M059J (cell line): Measurements from ENCODE around the gene CDK3. TPM values are rescaled to one million over a fixed set of nuclear protein-coding genes. Genes with fewer than 3 reads are reported as not detected.

Experiments used
- DNase-seq: peaks from one replicate; pipeline ENCODE4 v3.0.0-alpha.2; 2012; ENCODE audit warnings: low read depth
- total RNA-seq: library from RNA; depleted of rRNA; stranded (reverse); fragments of >200 nt; shearing (Covaris generic); gene quantifications from 2 replicates; pipeline ENCODE4 v1.2.3, GENCODE V29; 2014

Gene CDK3
- total RNA-seq, 1 experiment from 2014 or later: 1.6 TPM

GRCh38 chr17:76014100-76014924, 13.7 kb downstream of the CDK3 start:
- DNase-seq: peak; percentile 61

- peak; percentile 31 for DNase-seq
Observed at GRCh38 chr17:76014925-76015261, 14.2 kb downstream of the CDK3 start.

DNA sequence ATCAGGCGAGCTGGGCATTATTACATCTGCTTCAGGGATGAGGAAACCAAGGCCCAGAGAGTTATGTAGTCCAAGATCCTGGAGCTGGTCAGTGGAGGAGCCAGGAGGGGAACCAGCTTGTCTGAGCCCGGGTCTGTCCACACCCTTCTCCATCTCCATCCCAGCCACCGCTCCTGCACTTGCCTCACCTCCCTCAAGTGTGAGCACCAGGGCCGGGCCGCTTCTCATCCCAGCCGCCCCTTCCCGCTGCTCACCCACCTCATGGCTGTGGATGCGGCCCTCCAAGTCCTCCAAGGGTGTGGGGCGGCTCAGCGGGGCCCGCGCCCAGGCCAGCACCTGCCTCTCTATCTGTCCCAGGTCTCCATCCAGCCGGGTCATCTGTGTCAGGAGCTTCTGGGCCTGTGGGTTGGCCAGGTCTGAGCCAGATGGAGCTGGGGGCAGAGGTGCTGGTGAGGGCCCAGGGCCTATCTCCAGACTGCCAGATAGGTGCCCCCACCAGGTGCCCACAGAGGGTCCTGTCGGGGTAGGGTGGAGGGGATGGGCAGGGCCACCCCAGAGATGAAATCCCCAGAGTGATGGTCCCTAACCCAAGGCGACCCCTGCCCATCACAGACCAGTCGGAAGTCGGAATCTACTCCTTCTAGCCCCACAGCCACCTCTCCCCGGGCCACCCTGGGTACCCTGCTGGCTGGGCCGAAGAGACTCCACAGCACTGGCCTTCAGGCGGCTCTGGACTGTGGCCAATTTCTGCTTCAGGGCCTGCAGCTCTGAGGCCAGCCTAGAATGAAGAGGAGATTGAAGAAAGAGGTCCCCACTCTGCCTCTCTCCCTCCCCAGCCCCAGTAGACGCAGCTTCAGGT, 17.1 kb downstream of the CDK3 start:
- no peak for DNase-seq

GRCh38 chr17:76018340-76018680, 17.7 kb downstream of the CDK3 start:
- no peak for DNase-seq

DNA sequence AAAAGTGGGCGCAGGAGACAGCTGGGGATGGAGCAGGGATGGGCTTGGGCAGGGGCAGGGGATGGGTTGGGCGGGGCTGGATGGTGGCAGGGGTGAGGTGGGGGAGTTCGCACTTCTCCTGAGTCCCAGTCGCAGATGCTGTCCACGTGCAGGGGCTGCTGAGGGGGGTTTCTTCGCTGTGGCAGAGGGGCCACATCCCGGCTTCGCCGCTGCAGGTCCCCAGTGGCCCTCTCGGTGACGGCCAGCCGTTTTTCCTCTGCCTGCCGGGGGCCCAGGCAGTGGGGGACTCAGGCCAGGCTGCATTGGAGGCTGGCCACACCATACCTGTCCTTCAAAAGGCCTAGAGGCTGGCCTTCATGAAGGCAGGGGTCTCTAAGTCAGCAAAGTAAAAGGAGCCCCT, 18.1 kb downstream of the CDK3 start:
- no peak for DNase-seq

- no peak for DNase-seq
Observed at GRCh38 chr17:76019833-76020467, 19.3 kb downstream of the CDK3 start.

DNA sequence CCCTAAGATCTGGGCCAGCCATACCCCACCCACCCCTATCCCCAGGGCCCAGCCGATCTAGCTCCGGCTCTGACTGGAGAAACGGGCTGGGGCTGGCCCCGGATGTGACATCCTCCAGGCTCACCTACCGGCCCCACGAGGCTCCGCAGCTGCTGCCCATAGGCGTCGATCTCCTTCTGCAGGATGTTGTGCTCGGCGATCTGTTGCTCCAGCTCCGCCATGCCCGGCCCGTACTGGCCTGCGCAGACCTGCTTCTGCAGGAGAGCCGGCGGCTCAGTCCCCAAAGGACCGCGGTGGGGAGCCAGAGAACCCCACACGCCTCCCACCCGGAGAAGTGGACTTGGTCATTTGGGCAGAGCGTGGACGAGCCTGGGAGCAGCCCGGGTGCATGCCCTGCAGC, 21.6 kb downstream of the CDK3 start:
- no peak for DNase-seq

DNA sequence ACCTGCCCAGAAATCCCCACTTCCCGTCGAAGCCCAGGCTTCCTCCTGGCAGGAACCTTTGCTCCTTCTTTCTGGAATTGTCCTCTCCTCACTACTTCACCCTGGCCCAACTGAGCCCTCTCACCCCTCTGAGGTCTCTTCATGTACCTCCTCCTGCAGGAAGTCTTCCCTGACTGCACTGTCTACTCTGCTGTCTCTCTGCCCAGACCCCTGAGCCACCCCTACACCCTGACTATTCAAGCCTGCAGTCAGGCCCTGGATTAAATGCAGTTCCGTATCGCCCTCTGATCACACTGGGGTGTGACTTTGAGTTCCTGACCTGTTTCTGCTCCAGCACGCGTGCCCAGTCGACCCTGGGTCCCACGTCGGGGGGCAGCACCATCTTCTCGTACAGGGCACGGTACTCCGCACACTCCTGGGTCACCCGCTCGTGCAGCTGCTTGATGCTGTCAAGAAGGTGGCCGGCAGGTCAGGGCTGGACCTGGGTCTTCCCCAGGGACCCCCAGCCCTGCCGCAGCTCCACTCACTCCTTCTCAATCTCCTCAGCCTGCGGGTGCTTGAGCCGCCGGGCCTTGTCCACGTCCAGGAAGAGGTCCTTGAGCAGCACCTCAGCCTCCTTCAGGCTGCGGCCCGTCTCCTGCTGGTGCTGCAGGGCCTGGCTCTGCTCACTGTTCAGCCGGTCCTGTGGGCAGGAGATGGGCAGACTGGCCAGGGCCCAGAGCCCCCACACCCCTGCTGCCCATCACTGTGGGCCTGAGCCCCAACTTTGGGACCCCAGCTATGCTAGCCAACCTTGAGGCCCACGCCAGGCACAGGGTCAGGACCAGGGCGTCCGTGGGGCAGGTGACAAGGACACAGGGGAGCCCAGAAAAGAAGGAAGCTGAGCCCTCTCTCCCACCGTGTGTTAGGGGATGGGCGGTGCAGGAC, 22.6 kb downstream of the CDK3 start:
- no peak for DNase-seq

DNA sequence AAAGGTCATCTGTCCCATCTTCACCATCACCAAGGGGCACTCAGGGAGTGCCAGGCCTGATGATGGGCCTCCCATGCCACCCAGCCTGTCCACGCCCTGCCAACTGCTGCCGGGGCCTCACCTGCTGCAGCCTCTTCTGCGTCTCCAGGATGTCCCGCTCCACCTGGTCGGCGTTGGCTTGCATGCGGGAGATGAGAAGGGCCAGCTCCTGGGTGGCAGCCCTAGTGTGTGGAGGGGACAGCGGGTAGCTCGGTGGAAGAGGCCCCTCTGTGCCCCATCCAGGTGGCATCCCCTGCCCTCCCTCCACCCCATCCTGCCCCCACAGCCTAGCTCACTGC, 23.2 kb downstream of the CDK3 start:
- DNase-seq: no peak

DNA sequence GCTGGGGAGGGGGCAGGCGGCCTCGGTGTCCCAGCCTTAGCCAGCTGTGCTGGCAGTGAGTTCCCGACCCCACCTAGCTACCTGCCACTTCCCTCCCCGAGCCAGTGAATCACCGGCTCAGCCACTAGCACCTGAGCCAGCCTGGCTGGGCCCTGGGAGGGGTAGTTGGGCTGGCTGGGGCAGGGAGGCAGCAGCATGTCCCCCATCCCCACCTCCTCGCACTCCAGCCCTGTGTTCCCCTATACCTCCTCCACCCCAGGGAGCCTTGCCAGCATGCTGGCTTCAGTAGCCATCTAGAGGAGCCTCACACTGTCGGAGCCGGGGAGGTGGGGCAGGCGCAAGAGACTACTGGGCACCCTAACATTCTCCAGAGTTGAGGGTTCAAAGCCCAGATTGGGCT, 23.7 kb downstream of the CDK3 start:
- DNase-seq: no peak

DNA sequence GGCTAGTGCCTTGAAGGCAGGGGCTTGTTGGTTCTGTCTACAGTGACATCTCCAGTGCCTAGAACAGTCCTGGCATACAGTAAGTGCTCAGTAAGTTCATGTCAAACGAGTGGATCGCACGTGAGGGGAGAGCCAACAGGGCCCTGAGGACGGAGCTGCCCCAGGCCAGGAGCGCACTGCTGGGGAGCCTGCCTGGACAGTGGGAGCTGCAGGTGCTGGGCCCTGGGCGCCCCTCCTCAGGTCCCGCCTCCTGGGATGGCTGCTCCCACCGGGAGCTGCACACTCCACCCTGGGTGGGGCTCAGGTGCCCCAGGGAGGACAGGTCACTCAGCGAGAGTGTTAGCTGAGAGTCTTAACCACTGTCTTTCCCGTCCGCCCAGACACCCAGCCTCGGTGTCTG, 24.6 kb downstream of the CDK3 start:
- no peak for DNase-seq

- DNase-seq: no peak
Observed at GRCh38 chr17:76026714-76027158, 26.1 kb downstream of the CDK3 start.

- no peak for DNase-seq
Observed at GRCh38 chr17:76027159-76027839, 26.6 kb downstream of the CDK3 start, which contains the start of gene EVPL. EVPL (minus strand) TSS chr17:76027306; CDS start chr17:76027198, 108 bp downstream.

DNA sequence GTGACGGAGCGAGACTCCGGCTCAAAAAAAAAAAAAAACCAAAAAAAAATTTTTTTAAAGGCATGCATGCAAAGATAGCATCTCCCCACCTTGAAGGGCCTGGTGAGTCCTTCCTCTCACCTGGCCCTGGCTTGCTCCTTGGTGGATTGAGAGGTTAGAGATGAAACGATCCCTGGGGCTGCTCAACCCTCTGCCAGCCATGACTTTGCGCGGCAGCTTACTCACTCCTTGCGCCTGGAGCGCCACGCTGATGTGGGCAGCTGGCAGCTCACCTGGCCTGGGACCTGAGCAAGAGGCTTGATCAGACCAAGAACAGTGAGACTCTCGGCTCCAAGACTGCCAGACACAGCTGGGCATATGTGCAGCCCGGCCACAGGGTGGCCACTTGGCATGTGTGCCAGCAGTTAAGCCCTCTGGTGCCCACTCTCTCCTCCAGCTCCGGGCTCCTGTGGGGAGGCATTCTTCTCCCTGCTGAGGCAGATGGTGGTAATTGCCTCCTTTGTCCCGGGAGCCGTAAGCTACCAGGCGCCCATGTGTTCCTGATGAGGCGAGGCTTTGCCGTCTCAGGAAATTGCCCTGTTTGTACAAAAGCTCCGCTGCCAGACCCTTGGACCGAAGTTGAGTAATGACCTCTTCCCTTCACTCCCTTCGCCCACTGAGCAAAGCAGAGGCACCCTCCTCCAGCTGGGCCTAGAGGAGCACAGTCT, 31.6 kb downstream of the CDK3 start:
- peak; percentile 19 for DNase-seq

- no peak for DNase-seq
Observed at GRCh38 chr17:76032780-76033108, 32.1 kb downstream of the CDK3 start.

- no peak for DNase-seq
Observed at GRCh38 chr17:76033139-76033538, 32.5 kb downstream of the CDK3 start.

DNA sequence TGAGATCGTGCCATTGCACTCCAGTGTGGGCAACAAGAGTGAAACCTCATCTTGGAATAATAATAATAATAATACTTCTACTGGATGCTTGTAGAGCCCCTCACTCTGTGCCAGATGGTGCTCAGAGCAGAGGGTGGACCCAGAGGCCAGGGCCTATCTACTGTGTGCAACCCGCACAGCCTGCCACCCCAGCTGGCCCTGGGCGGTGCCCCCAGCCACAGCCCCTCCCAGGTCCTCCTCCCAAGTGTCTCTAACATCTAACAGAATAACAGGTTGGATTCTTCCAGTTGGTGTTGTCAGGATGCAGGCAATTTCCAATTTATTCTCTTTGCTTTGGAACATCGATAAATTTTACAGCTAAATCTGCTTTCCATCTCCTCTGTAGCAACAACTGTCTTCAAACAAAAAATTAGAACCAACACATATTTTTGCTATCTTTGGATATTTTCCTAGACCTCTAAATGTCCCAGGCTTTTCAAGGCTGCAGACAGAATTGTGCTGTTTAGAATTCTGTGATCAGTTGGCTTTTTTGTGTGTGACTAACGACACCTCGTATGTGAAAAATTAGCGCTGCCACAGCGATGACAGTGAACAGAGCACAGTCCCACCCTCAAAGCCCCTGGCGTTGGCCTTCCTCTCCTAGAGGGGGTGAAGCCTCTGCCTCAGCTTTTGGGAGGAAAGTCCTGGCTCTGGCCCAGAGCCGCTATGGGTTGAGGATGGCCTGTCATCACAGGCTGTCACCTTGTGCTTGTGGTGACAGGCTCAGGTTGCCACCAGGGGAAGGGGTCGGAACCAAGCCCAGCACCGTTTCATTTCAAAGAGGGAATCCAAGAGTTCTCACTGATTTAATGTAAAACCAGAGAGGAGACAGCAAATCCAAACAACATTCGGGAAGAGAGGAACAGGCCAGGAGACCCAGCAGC, 34.0 kb downstream of the CDK3 start:
- no peak for DNase-seq

GRCh38 chr17:76036497-76037261, 36.0 kb downstream of the CDK3 start:
- no peak for DNase-seq

- DNase-seq: peak; percentile 47
Observed at GRCh38 chr17:76038050-76038449, 37.4 kb downstream of the CDK3 start.
